Lower lobe of right lung (tissue), 2 donors: ENCODE results near the gene SLC25A48. TPM values are rescaled to one million over a fixed set of nuclear protein-coding genes. Genes with fewer than 3 reads are reported as not detected.

Source experiments
- ATAC-seq, 2 donors: fragments of 200-7000 bp; cut with Tn5 transposase; one replicate each; pipeline ENCODE4 v1.9.1; 2020 to 2022; ENCODE audit warnings: mild to moderate bottlenecking in 2 of 2, moderate library complexity in 2 of 2
- DNase-seq: peaks from one replicate; pipeline ENCODE4 v3.0.0-alpha.2; 2020
- H3K27ac ChIP-seq: fragments of 200-600 bp; one replicate; pipeline ENCODE4 v1.8.0; 2022
- H3K27me3 ChIP-seq: fragments of 200-600 bp; one replicate; pipeline ENCODE4 v1.8.0; 2022; ENCODE audit warnings: low read depth
- H3K36me3 ChIP-seq: fragments of 200-600 bp; one replicate; pipeline ENCODE4 v1.8.0; 2022; ENCODE audit warnings: mild to moderate bottlenecking
- H3K4me1 ChIP-seq: fragments of 200-600 bp; one replicate; pipeline ENCODE4 v1.8.0; 2022
- H3K4me3 ChIP-seq: fragments of 200-600 bp; one replicate; pipeline ENCODE4 v1.8.0; 2022; ENCODE audit warnings: mild to moderate bottlenecking
- H3K9me3 ChIP-seq: fragments of 200-600 bp; one replicate; pipeline ENCODE4 v1.8.0; 2022
- CTCF ChIP-seq: fragments of 200-600 bp; IDR thresholded peaks from one replicate; pipeline ENCODE4 v1.8.0; 2022; ENCODE audit warnings: antibody characterized with exemption, mild to moderate bottlenecking
- intact Hi-C: fragments of 100-400 bp; cut with DNase I; formaldehyde crosslinking; loops from one replicate; pipeline ENCODE4 v1.11.0; 2022
- total RNA-seq: library from RNA; stranded (reverse); fragmentation: NEBNext Ultra II Directional; extraction: Animal tissue kit (Norgen Biotek cat#: 25700); gene quantifications from one replicate; pipeline ENCODE4 v1.2.1, GENCODE V29; 2021
- donor health status: DM: no; HTN: yes; CAD: no; lungs with severe emphysema.

The SLC25A48 gene
- total RNA-seq, 1 donor from 2014 or later = 0.24 TPM

GRCh38 chr5:135843571-135844337 lies 9.3 kb downstream of the SLC25A48 start:
- H3K27ac ChIP-seq = no peak overlapping the region
- H3K9me3 ChIP-seq = no peaks in the 10 kb centered on the region
- H3K4me1 ChIP-seq = no peaks in the 10 kb centered on the region
- DNase-seq (no peak), ATAC-seq (peak in 1 of 2 donors; percentile 54)
- H3K27me3 ChIP-seq = peaks cover 11% of the 10 kb centered on the region
- no peak for TF ChIP-seq CTCF
- intact Hi-C loops = no loop called here
- H3K4me3 ChIP-seq = no peak overlapping the region
- no peaks in the 10 kb centered on the region for H3K36me3 ChIP-seq

GRCh38 chr5:135846311-135846710 lies 11.8 kb downstream of the SLC25A48 start:
- intact Hi-C loops = no loop called here
- no peaks in the 10 kb centered on the region for H3K9me3 ChIP-seq
- no peaks in the 10 kb centered on the region for H3K4me1 ChIP-seq
- no peak for ATAC-seq
- no peaks in the 10 kb centered on the region for H3K36me3 ChIP-seq
- DNase-seq = no peak
- no peak overlapping the region for H3K27ac ChIP-seq
- no peak for TF ChIP-seq CTCF
- H3K27me3 ChIP-seq = peaks cover 11% of the 10 kb centered on the region
- H3K4me3 ChIP-seq = no peak overlapping the region

DNA sequence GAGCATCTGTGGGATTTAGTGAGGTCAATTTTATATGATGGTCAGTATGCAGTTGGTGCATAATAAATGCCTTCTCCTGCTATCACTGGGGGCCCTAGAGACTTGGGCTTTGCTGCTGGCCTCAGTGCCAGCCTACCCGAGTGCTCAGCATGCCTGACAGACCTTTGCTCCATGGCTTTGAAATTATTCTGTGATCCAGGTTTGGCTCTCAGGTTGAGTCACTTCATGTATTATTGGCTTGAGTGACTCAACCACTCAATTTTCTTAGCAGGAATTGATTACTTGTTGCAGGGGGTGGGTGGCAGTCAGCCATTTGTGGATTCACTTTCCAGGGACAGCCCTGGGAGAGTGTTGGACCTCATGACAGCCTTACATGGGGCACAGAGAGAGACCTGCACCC lies 13.5 kb downstream of the SLC25A48 start:
- TF ChIP-seq CTCF = no peak
- intact Hi-C loops = no loop called here
- H3K4me3 ChIP-seq = no peak overlapping the region
- no peak overlapping the region for H3K27ac ChIP-seq
- peaks cover 5% of the 10 kb centered on the region for H3K27me3 ChIP-seq
- no peaks in the 10 kb centered on the region for H3K4me1 ChIP-seq
- H3K36me3 ChIP-seq = no peaks in the 10 kb centered on the region
- DNase-seq (no peak), ATAC-seq (no peak)
- H3K9me3 ChIP-seq = no peaks in the 10 kb centered on the region

DNA sequence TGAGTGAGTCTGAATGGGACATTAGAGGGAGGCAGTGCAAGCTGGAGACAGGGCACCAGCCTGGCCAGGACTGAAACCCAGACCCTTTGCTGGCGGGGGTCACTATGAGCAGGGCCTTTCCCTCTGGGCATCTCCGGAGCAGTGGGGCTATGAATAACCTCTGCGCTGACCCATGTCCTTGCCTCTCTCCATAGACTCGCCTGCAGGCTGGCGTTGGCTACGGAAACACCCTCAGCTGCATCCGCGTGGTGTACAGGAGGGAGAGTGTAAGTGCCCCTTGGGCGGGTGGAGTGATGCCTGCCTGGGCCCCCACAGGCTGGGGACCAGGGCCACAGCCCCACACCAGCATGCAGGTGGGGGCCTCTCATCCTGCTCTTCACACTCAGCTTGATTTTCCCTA lies 15.8 kb downstream of the SLC25A48 start:
- Histone ChIP-seq H3K27ac (no peak overlapping the region), H3K9me3 (no peaks in the 10 kb centered on the region), H3K36me3 (no peaks in the 10 kb centered on the region), H3K27me3 (no peaks in the 10 kb centered on the region), H3K4me1 (no peaks in the 10 kb centered on the region), H3K4me3 (no peak overlapping the region)
- intact Hi-C loops = no loop called here
- DNase-seq = no peak
- ATAC-seq = no peak
- no peak for TF ChIP-seq CTCF

- H3K4me1 ChIP-seq = no peaks in the 10 kb centered on the region
- H3K36me3 ChIP-seq = no peaks in the 10 kb centered on the region
- H3K4me3 ChIP-seq = no peak overlapping the region
- H3K27ac ChIP-seq = no peak overlapping the region
- H3K9me3 ChIP-seq = no peaks in the 10 kb centered on the region
- TF ChIP-seq CTCF = no peak
- ATAC-seq (no peak), DNase-seq (no peak)
- intact Hi-C loops = no loop called here
- H3K27me3 ChIP-seq = no peaks in the 10 kb centered on the region
Measured at GRCh38 chr5:135850671-135851070, 16.2 kb downstream of the SLC25A48 start.
